ENCODE results near the gene RNASE7. TPM values are rescaled to one million over a fixed set of nuclear protein-coding genes. Genes with fewer than 3 reads are reported as not detected.

RNASE7 gene
- total RNA-seq, 6 experiments from 2014 or later = not detected

DNA sequence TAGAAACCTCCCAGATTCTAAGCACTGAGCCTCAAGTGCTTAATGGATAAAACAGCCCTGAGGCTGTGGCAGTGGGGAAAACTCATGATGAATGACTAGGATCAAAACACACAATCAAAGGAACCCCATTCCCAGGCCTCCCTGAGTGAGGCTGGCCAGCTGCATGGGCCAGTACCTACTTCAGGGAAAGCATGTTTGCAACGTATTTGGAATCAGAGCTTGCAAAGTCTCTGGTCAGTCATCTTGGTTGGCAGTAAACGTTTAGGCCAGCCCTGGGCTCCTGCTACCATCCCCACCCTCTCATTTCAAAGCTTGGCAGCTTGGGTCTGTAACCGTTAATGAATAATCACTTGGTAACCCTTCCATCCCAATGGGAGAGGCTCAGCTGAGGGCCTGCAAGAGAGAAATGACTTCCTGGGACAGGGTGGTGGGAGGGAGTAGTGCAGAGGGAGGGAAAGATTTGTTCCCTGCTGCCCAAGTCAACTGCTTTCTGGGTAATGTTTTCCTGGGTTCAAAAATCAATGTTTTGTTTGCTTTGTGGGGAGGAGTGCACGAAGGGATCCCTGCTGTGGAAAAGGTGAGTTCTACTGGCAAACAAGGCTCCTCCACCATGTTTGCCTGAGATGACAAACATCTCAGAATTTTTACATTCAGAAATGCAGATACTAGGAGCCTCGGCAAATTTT is 13.4 kb downstream of the RNASE7 start:
- H3K4me1 Mint-ChIP-seq (ENCODE audit: low read depth) = peaks cover 23% of the 10 kb centered on the region
- no peak overlapping the region for H3K4me3 Mint-ChIP-seq
- TF ChIP-seq, protein P1, sequence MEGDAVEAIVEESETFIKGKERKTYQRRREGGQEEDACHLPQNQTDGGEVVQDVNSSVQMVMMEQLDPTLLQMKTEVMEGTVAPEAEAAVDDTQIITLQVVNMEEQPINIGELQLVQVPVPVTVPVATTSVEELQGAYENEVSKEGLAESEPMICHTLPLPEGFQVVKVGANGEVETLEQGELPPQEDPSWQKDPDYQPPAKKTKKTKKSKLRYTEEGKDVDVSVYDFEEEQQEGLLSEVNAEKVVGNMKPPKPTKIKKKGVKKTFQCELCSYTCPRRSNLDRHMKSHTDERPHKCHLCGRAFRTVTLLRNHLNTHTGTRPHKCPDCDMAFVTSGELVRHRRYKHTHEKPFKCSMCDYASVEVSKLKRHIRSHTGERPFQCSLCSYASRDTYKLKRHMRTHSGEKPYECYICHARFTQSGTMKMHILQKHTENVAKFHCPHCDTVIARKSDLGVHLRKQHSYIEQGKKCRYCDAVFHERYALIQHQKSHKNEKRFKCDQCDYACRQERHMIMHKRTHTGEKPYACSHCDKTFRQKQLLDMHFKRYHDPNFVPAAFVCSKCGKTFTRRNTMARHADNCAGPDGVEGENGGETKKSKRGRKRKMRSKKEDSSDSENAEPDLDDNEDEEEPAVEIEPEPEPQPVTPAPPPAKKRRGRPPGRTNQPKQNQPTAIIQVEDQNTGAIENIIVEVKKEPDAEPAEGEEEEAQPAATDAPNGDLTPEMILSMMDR (IDR thresholded peaks at IDR 0.05) = no peak
- peaks cover 5% of the 10 kb centered on the region; the same call in 1 of the 2 replicates for H3K27me3 Mint-ChIP-seq (ENCODE audit: insufficient read depth)
- no peaks in the 10 kb centered on the region for H3K9me3 Mint-ChIP-seq
- H3K27ac Mint-ChIP-seq = no peak overlapping the region
- no peak for DNase-seq
- no peaks in the 10 kb centered on the region for H3K36me3 Mint-ChIP-seq (ENCODE audit: low read depth)

DNA sequence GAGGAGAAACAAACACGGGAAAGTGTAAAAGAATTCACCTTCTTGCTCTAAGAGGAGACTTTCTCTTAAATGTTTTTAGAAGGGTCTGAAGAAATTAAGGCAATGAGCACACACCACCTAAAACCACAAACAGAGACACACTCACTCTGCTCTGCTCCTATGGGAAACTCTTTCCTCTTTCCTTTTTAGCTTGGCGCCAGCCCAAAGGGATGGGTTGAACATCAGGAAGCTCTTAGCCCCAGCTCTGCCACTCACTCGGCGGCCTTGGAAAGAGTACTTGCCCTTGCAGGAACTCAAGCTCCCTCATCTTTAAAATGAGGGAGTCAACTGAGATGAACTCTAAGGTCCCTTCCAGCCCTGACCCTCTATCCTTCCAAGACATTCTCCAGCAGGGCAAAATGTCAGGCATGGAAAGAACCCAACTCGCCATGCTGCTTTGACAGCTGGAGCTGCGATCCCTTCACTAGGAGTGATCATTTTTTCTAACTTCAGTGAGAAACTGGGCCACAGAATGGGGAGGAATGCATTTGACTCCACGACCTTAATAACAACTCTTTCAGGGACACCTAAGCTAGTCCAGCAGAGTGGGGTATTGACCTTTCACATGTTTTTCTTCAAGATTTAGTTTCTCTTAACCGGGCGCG is 14.5 kb downstream of the RNASE7 start:
- peak; percentile 13 for DNase-seq
- no peak overlapping the region for H3K27ac Mint-ChIP-seq

DNA sequence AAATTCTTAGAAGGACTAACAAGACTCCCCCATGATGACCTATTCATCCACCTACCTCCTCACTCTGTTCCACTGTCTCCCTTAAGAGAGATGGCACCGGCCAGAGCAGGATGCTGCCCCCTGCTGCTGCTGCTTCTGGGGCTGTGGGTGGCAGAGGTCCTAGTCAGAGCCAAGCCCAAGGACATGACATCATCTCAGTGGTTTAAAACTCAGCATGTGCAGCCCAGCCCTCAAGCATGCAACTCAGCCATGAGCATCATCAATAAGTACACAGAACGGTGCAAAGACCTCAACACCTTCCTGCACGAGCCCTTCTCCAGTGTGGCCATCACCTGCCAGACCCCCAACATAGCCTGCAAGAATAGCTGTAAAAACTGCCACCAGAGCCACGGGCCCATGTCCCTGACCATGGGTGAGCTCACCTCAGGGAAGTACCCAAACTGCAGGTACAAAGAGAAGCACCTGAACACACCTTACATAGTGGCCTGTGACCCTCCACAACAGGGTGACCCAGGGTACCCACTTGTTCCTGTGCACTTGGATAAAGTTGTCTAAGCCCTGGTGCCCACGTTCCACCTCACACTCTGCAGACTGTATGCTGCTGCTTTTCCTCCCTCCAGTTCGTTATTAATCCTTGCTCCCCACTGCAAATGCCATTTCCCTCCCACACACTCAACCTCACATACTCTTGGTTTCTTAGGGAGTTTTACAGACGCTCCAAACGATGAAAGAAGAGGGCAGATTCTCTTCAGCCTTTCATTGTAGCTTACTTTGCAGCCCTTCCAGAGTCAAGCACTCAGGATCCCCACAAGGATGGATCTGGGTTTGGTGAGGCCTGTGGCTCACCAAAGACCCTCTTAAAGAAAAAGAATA is 15.9 kb downstream of the RNASE7 start, which contains the start of gene RNASE8:
TSS of gene RNASE8 (plus strand) at position 20 of the 873 bp plus-strand sequence. CDS start at position 91, 71 bp downstream.
- Mint-ChIP-seq H3K9me3 (no peaks in the 10 kb centered on the region), H3K27me3 (ENCODE audit: insufficient read depth) (peaks cover 2% of the 10 kb centered on the region), H3K4me3 (no peak within 1 kb of the TSS), H3K27ac (no peak within 1 kb of the TSS), H3K4me1 (ENCODE audit: low read depth) (peaks cover 35% of the 10 kb centered on the region), H3K36me3 (ENCODE audit: low read depth) (no peaks in the 10 kb centered on the region)
- TF ChIP-seq, protein P1 (IDR thresholded peaks at IDR 0.05) = peak; percentile 59; the same call in 1 of the 2 replicates
- peak; percentile 35 for DNase-seq

More for the DNA sequence above, 14.5 kb downstream of the RNASE7 start:
- Mint-ChIP-seq H3K36me3 (ENCODE audit: low read depth) (no peaks in the 10 kb centered on the region), H3K4me3 (no peak overlapping the region), H3K4me1 (ENCODE audit: low read depth) (peaks cover 26% of the 10 kb centered on the region), H3K27me3 (ENCODE audit: insufficient read depth) (peaks cover 5% of the 10 kb centered on the region; the same call in 1 of the 2 replicates), H3K9me3 (no peaks in the 10 kb centered on the region)
- TF ChIP-seq, protein P1 (IDR thresholded peaks at IDR 0.05) = no peak

DNA sequence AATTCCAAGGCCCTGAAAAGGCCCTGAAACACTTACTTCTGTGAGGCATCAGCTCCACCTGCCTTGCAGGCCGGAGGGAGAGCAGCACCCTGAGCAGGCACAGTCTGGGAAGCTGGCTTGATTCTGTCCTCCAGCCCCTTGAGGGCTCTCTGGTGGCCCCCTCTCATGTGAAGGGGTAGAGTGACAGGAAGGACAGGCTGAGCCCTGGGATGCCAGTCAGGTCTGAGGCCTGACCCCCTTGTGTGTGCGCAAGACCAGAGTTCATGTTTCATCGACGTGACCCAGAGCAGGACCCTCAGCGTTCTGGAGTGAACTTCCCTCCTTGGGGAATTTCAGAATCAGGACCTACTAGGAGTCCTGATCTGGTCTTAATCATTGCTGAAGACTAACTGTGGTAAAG is 16.7 kb downstream of the RNASE7 start:
- Mint-ChIP-seq H3K4me3 (no peak overlapping the region), H3K27ac (no peak overlapping the region), H3K27me3 (ENCODE audit: insufficient read depth) (peaks cover 2% of the 10 kb centered on the region), H3K9me3 (no peaks in the 10 kb centered on the region), H3K36me3 (ENCODE audit: low read depth) (no peaks in the 10 kb centered on the region), H3K4me1 (ENCODE audit: low read depth) (peaks cover 43% of the 10 kb centered on the region)
- TF ChIP-seq, protein P1 (IDR thresholded peaks at IDR 0.05) = no peak
- no peak for DNase-seq

DNA sequence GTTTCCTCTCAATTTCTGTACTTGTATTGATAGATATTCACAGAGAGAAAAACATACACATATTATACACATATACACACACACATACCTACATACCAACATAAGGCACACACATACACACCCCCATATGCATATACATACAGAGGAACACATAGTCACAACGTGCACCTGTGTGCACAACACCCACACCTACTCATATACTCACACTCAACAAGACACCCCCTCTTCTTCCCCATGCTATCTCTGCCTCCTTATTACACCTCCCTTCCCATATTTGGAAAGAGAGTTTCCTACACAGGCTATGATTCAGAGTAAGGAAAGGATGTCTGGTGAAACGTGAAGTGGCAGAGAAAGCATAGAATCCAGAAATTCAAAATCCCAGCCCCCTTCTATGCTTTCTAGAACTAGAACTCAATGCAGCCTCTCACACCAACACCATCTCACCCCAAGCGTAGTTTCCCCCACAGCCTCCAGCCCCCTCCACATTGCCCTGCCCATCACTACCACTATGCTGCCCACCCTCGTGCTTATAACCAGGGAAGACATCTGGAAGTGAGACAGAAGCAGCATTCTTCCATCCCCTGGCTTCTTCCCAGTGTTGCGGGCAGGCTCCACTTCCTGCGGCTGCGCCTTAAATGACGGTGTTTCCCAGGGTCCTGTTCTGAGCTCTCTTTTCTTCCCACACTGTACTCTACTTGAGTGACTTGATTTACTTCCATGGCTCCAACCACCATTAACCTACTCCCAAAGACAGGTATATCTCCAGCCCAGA is 17.9 kb downstream of the RNASE7 start:
- DNase-seq = no peak
- TF ChIP-seq, protein P1 (IDR thresholded peaks at IDR 0.05) = no peak
- H3K9me3 Mint-ChIP-seq = no peaks in the 10 kb centered on the region
- H3K27ac Mint-ChIP-seq = no peak overlapping the region
- H3K36me3 Mint-ChIP-seq (ENCODE audit: low read depth) = no peaks in the 10 kb centered on the region
- H3K4me1 Mint-ChIP-seq (ENCODE audit: low read depth) = peaks cover 46% of the 10 kb centered on the region
- no peak overlapping the region; the same call in 1 of the 2 replicates for H3K4me3 Mint-ChIP-seq
- H3K27me3 Mint-ChIP-seq (ENCODE audit: insufficient read depth) = peaks cover 2% of the 10 kb centered on the region
